Neuron (in vitro differentiated cells): Measurements from ENCODE around the gene HMCN1.

ENCODE experiments used
- H2AFZ ChIP-seq: one replicate; pipeline ENCODE4 v1.6.1; 2013; ENCODE audit warnings: low read depth, mild to moderate bottlenecking, inconsistent platforms, low read length, moderate library complexity
- H3K27me3 ChIP-seq: one replicate; pipeline ENCODE4 v1.6.1; 2013; ENCODE audit warnings: low read length; ENCODE audit not compliant: insufficient read depth
- H3K36me3 ChIP-seq: one replicate; pipeline ENCODE4 v1.6.1; 2013; ENCODE audit warnings: low read length; ENCODE audit not compliant: insufficient read depth
- H3K4me1 ChIP-seq: one replicate; pipeline ENCODE4 v1.6.1; 2013; ENCODE audit warnings: low read length; ENCODE audit not compliant: insufficient read depth
- H3K4me3 ChIP-seq: 2 replicates; pipeline ENCODE4 v1.5.1; 2013; ENCODE audit warnings: mild to moderate bottlenecking, low read length, moderate library complexity
- H3K9me3 ChIP-seq: one replicate; pipeline ENCODE4 v1.6.1; 2013; ENCODE audit warnings: low read length

HMCN1 gene

DNA sequence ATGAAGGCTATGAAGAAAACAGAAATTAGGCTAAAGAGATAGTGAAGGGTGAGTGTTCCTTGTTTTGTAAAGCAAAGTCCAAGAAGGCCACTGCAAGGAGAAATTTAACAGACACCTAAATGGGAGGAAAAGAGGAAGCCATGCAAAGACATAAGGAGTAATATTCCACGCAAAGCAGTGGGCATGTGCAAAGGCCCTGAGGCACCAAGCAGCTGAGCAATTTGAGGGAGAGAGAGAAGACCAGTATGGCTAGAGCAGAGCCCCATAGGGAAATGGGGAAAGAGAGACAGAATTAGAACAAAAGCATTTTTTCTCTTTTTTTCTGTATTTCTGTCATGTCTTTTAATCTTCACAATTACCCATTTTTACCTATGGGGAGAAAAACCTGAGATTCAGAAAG, 486.7 kb downstream of the HMCN1 start:
- H3K4me1 ChIP-seq: no peaks in the 10 kb centered on the region
- H3K36me3 ChIP-seq: no peaks in the 10 kb centered on the region
- H2AFZ ChIP-seq: no peak overlapping the region
- no peaks in the 10 kb centered on the region for H3K27me3 ChIP-seq
- H3K9me3 ChIP-seq: no peaks in the 10 kb centered on the region
- no peak overlapping the region for H3K4me3 ChIP-seq

DNA sequence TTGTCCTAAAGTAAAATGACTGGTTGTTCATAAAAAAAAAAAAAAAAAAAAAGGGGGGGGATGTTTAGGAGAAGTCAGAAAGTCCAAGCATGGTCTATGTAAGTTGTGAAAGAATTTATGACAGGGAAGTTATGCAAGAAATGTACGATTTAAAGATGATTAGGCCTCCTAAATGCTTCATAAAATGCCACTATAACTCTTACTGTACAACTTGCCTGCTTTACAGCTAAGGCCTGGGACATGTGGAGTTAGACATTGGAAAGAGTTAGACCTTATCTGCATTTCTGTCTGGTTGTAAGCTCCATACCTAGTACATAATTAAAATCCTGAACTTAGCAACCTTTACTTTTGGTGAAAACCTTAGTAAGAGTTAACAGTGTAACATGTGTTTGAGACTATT, 490.9 kb downstream of the HMCN1 start:
- no peaks in the 10 kb centered on the region for H3K9me3 ChIP-seq
- no peaks in the 10 kb centered on the region for H3K4me1 ChIP-seq
- H3K36me3 ChIP-seq: no peaks in the 10 kb centered on the region
- no peak overlapping the region for H2AFZ ChIP-seq
- H3K27me3 ChIP-seq: no peaks in the 10 kb centered on the region
- H3K4me3 ChIP-seq: no peak overlapping the region

DNA sequence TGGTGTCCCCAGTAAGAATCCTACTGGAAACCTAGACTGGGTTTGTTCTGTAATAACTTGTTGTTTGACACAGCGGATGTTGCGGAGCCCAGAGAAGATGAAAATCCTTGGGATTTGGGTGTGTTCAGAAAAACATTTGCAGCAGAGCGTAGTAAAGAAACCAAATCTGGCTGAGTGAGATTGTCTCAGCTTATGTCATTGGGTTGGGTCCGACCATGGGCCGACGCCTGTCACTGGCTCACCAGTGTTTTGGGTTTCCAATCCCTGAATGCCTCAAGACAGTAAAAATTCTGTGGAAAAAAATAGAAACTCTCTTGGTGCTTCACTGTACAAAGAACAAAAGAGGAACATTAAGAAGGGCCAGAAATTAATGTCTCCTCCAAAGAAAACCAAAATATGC, 494.6 kb downstream of the HMCN1 start:
- H3K4me1 ChIP-seq: no peaks in the 10 kb centered on the region
- no peaks in the 10 kb centered on the region for H3K36me3 ChIP-seq
- no peaks in the 10 kb centered on the region for H3K27me3 ChIP-seq
- H3K4me3 ChIP-seq: no peak overlapping the region
- no peak overlapping the region for H2AFZ ChIP-seq
- H3K9me3 ChIP-seq: no peaks in the 10 kb centered on the region

DNA sequence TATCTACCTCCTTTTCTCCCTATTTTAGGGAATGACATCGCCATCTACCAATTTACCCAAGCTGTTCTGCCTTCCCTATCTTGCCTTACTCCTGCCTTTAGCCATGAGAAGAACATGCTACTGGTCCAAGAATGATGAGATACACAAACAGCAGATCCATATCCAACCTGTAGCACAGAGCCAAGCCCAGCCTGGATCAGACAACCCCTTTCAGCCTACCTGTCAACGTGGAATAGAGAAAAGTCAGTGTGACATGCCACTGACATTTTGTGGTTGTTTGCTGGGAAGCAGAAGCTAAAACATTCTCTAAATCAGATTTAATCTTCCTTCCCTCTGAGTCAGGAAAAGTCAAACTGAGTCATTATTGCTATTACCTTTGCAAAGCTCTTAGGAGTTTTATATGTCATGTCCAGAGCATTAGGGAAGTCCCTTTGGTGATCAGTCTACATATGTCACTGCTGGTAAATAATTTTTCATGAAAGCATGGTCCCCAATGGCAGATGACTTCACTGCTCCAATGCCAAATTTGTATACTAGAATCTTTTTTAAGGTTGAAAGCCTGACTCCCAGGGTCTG, 497.8 kb downstream of the HMCN1 start:
- no peaks in the 10 kb centered on the region for H3K36me3 ChIP-seq
- H3K27me3 ChIP-seq: no peaks in the 10 kb centered on the region
- H3K4me3 ChIP-seq: no peak overlapping the region
- H2AFZ ChIP-seq: no peak overlapping the region
- H3K4me1 ChIP-seq: no peaks in the 10 kb centered on the region
- no peaks in the 10 kb centered on the region for H3K9me3 ChIP-seq

DNA sequence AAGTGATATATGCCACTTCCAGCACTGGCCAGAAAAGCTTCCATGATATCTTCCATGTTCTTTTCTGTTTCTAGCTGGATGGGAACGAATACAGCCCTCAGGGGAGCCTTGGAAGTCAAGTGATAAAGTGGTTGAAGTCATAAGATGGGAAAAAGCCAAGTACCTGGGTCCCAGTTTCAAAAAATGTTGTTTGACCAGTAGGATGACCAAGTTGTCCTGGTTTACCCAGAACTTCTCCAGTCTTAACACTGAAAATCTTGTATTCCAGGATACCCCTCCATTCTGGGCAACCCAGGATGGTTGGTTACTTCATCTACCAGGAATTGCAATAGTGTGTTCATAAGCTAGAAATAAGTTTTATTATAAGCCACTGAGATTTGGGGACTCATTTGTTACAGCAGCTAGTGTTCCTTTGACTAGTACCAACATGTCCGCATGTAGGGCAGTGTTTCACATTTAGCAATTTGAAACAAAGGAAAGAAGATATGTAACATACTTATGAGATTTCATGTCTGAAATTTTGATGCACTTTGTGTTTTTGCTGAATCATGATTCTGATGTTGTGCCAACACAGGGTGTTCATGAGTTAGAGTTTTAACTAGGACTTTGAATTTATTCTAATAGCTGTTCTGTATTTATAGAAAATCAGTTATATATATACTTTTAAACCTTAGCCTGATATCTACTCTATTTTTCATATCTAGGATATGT, 500.9 kb downstream of the HMCN1 start:
- Histone ChIP-seq H3K4me3 (no peak overlapping the region), H3K27me3 (no peaks in the 10 kb centered on the region), H3K9me3 (no peaks in the 10 kb centered on the region)

DNA sequence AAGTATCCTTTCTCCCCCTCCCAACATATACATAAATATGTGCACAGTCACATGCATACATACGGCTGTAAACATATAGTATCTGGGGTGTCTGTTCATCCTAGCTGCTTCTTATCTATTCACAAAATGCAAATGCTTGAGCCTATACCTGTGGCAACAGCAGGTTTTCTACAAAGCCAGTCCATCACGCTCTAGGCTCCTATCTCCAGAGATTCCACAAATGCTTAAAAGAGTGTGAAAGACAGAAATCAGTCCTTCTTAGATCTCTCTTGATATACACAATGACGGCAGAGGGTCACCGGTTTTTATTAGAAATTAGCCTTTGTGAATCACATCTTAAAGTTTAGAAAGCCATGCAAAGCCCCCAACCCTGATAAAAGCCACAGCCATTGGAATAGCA, 501.5 kb downstream of the HMCN1 start:
- Histone ChIP-seq H3K4me1 (no peaks in the 10 kb centered on the region), H3K4me3 (no peak overlapping the region), H3K36me3 (no peaks in the 10 kb centered on the region), H3K27me3 (no peaks in the 10 kb centered on the region), H3K9me3 (no peaks in the 10 kb centered on the region), H2AFZ (no peak overlapping the region)

More for the DNA sequence above, 500.9 kb downstream of the HMCN1 start:
- no peaks in the 10 kb centered on the region for H3K4me1 ChIP-seq
- no peak overlapping the region for H2AFZ ChIP-seq
- H3K36me3 ChIP-seq: no peaks in the 10 kb centered on the region

DNA sequence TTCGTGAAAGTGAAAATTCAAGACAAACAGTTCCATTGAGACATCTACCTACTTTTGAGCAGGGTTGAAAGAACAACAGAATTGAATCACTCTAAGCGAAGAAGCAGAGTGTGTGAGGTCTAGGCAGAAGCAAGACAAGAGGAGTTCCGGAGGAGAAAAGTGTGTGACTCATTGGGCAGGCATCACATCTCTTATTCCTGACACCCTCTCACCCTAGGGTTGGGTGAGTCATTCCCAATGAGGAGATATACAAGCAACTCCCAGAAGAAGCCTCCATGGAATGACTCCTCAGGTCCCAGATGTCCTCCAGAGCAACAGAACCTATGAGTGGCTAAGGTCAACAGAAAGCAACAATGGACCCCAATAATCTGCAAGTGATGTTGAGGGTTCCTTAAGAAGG, 502.7 kb downstream of the HMCN1 start:
- H2AFZ ChIP-seq: no peak overlapping the region
- no peaks in the 10 kb centered on the region for H3K27me3 ChIP-seq
- H3K4me3 ChIP-seq: no peak overlapping the region
- no peaks in the 10 kb centered on the region for H3K4me1 ChIP-seq
- no peaks in the 10 kb centered on the region for H3K9me3 ChIP-seq
- no peaks in the 10 kb centered on the region for H3K36me3 ChIP-seq

DNA sequence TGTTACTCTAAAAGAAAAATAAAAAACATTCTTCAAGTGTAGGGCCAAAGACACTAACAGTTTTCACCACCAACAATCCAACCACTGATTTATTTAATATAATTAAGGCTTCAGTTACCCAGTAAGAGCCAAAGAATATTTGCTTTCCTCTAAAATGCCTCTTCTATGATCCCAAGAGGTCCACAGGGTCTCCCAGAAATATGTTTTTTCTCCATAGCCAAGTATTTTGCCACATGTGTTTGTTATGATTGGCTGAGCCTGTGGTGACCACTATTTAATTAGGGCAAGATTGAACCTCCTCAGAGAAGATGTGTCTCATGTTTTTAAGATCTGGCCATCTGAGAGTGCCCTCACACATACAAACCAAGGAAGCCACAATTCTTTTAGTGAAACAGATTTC, 505.0 kb downstream of the HMCN1 start:
- no peak overlapping the region for H2AFZ ChIP-seq

DNA sequence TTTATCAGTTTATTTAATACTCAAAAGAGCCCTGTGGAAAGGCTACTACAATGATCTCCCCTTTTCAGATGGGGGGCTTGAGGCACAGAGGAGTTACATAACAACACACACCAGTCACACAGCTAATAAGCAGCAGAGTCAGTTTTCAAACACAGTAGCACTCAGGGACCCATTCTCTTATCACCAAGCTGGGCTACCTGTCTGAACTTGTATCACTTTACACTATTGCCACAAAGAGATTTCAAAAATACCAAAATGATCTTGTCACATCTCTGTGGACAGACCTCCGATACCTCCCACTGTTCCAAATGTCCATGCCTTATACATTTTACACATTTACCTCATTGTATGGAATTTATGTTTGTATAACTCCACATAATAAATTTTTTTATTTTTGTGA, 506.2 kb downstream of the HMCN1 start:
- Histone ChIP-seq H3K4me3 (no peak overlapping the region), H3K9me3 (no peaks in the 10 kb centered on the region), H3K4me1 (no peaks in the 10 kb centered on the region), H3K27me3 (no peaks in the 10 kb centered on the region), H2AFZ (no peak overlapping the region), H3K36me3 (no peaks in the 10 kb centered on the region)

More for the DNA sequence above, 505.0 kb downstream of the HMCN1 start:
- Histone ChIP-seq H3K36me3 (no peaks in the 10 kb centered on the region), H3K9me3 (no peaks in the 10 kb centered on the region), H3K4me3 (no peak overlapping the region), H3K4me1 (no peaks in the 10 kb centered on the region), H3K27me3 (no peaks in the 10 kb centered on the region)
